Endothelial cell of umbilical vein (primary cell): Measurements from ENCODE around the gene FBXO40. TPM values are rescaled to one million over a fixed set of nuclear protein-coding genes. Genes with fewer than 3 reads are reported as not detected.

Experiments
- BruUV-seq: library from RNA; stranded (reverse); fragments of 400-500 nt; replicated peaks from 2 replicates; lab custom pipeline; 2021; lab: Mats Ljungman, UMichigan
- CTCF ChIA-PET: fragments of 300-600, 350-600 bp; sonication (Branson Sonifier 250); formaldehyde crosslinking; loops from one replicate; lab custom pipeline; 2021; ENCODE audit warnings: antibody characterized with exemption, inconsistent platforms; lab: Charles Lee
- POLR2A ChIA-PET: fragments of 300-600, 350-600 bp; sonication (Branson Sonifier 250); formaldehyde crosslinking; loops from one replicate; lab custom pipeline; 2021; ENCODE audit warnings: antibody characterized with exemption, inconsistent platforms; lab: Charles Lee
- DNase-seq: peaks from one replicate; pipeline ENCODE4 v3.0.0-alpha.2; 2011; ENCODE audit warnings: low read depth, low spot score
- FAIRE-seq: peaks from 2 replicates; lab custom pipeline; 2011; peaks lifted over from hg19 to GRCh38; lab: Jason Lieb, UNC
- H2AFZ ChIP-seq: 2 replicates; pipeline ENCODE4 v1.6.0; 2012; ENCODE audit warnings: low read depth, low read length, control low read depth, inconsistent platforms
- H3K27ac ChIP-seq: 2 replicates; pipeline ENCODE4 v1.5.1; 2011; ENCODE audit warnings: low read depth, mild to moderate bottlenecking, control low read depth, low read length, moderate library complexity; ENCODE audit not compliant: insufficient read depth
- H3K27me3 ChIP-seq, 2 experiments: 2 replicates each; pipeline versions ENCODE4 v1.6.0 to v1.6.1; 2011; ENCODE audit warnings: low read length in 2 of 2, mixed read lengths in 1 of 2; ENCODE audit not compliant: control insufficient read depth in 2 of 2, insufficient read depth in 2 of 2
- H3K36me3 ChIP-seq, 2 experiments: 2 replicates in 1 of 2; 3 replicates in 1 of 2; pipeline ENCODE4 v1.5.1; 2011; ENCODE audit warnings: low read length in 2 of 2, mild to moderate bottlenecking in 1 of 2, moderate library complexity in 1 of 2; ENCODE audit not compliant: control insufficient read depth in 2 of 2, insufficient read depth in 2 of 2; ENCODE audit errors: extremely low read depth in 1 of 2
- H3K4me1 ChIP-seq: 3 replicates; pipeline ENCODE4 v1.5.1; 2011; ENCODE audit warnings: mild to moderate bottlenecking, low read length; ENCODE audit not compliant: control insufficient read depth, insufficient read depth; ENCODE audit errors: extremely low read depth
- H3K4me2 ChIP-seq: 2 replicates; pipeline ENCODE4 v1.6.1; 2011; ENCODE audit warnings: low read length, control low read depth, mixed read lengths; ENCODE audit not compliant: insufficient read depth
- H3K4me3 ChIP-seq, 3 experiments: fragments of 200-600 bp in 1 of 3; sonication (generic), shearing (Covaris generic) in 1 of 3; replicated peaks in 1 of 3; 2 replicates each; pipeline ENCODE4 v1.5.1; 2011 to 2016; ENCODE audit warnings: control low read depth in 3 of 3, low read length in 3 of 3, mild to moderate bottlenecking in 2 of 3, inconsistent platforms in 1 of 3, low read depth in 1 of 3, moderate library complexity in 1 of 3; ENCODE audit not compliant: insufficient read depth in 1 of 3
- H3K79me2 ChIP-seq: 2 replicates; pipeline ENCODE4 v1.6.0; 2012; ENCODE audit warnings: low read length, inconsistent platforms; ENCODE audit not compliant: control insufficient read depth, insufficient read depth
- H3K9ac ChIP-seq: replicated peaks from 2 replicates; pipeline ENCODE3; 2011; ENCODE audit warnings: low read length, control low read depth; ENCODE audit not compliant: insufficient read depth; ENCODE audit errors: extremely low read depth
- H3K9me1 ChIP-seq: replicated peaks from 3 replicates; pipeline ENCODE4 v1.6.0; 2011; ENCODE audit warnings: mild to moderate bottlenecking, low read length; ENCODE audit not compliant: control insufficient read depth, insufficient read depth; ENCODE audit errors: extremely low read depth
- H3K9me3 ChIP-seq: replicated peaks from 2 replicates; pipeline ENCODE4 v1.5.1; 2012; ENCODE audit warnings: low read length, inconsistent platforms; ENCODE audit not compliant: control insufficient read depth, insufficient read depth
- H4K20me1 ChIP-seq: replicated peaks from 2 replicates; pipeline ENCODE3; 2011; ENCODE audit warnings: mild to moderate bottlenecking, low read length; ENCODE audit not compliant: control insufficient read depth, insufficient read depth; ENCODE audit errors: extremely low read depth
- EZH2 ChIP-seq: IDR thresholded peaks from 2 replicates; pipeline ENCODE4 v1.6.1; 2012; ENCODE audit warnings: borderline replicate concordance, low read depth, mild to moderate bottlenecking, moderate library complexity, low read length, inconsistent platforms; ENCODE audit not compliant: severe bottlenecking
- FOS ChIP-seq: IDR thresholded peaks from 2 replicates; pipeline ENCODE4 v1.6.1; 2011; ENCODE audit warnings: mild to moderate bottlenecking, low read length, moderate library complexity, borderline replicate concordance; ENCODE audit not compliant: insufficient read depth
- GATA2 ChIP-seq: IDR thresholded peaks from 2 replicates; pipeline ENCODE4 v1.7.0; 2011; ENCODE audit warnings: low read depth, mild to moderate bottlenecking, moderate library complexity, mixed read lengths, low read length; ENCODE audit not compliant: insufficient read length, insufficient read depth
- JUN ChIP-seq: IDR thresholded peaks from 2 replicates; pipeline ENCODE4 v1.6.1; 2011; ENCODE audit warnings: borderline replicate concordance, low read depth; ENCODE audit not compliant: insufficient read length, insufficient read depth
- MYC ChIP-seq: IDR thresholded peaks from one replicate; pipeline ENCODE4 v1.6.1; 2011; ENCODE audit warnings: mild to moderate bottlenecking, low read depth, low read length
- POLR2A ChIP-seq: IDR thresholded peaks from 2 replicates; pipeline ENCODE4 v1.6.1; 2012; ENCODE audit warnings: low read depth, mild to moderate bottlenecking, control low read depth, low read length
- POLR2AphosphoS5 ChIP-seq: IDR thresholded peaks from 2 replicates; pipeline ENCODE4 v1.6.1; 2012; ENCODE audit warnings: low read depth, mild to moderate bottlenecking, control low read depth, low read length, moderate library complexity; ENCODE audit not compliant: insufficient read depth
- dilution Hi-C: fragments of 300-500 bp; cut with MboI; formaldehyde crosslinking; loops from one replicate; pipeline ENCODE4 v1.15.0; 2019; ENCODE audit warnings: low sequenced_read_pairs; ENCODE audit not compliant: extremely low pct_ligation_motif_present
- intact Hi-C: fragments of 100-400 bp; cut with micrococcal nuclease; formaldehyde crosslinking; loops from one replicate; pipeline ENCODE4 v1.10.0; 2022
- polyA plus RNA-seq, 4 experiments: library from polyadenylated mRNA; depleted of rRNA in 3 of 4; stranded (reverse) in 3 of 4; unstranded in 1 of 4; fragments of >200 nt; gene quantifications; 2 replicates each; pipeline versions ENCODE4 v1.2.1 to v1.2.3, GENCODE V29; 2011 to 2012; ENCODE audit warnings: missing spikeins in 1 of 4
- total RNA-seq: library from RNA; stranded (reverse); gene quantifications from 2 replicates; pipeline ENCODE4 v1.2.3, GENCODE V29; 2021
- TF ChIP-seq, protein P1 (sequence below), 2 donors: IDR thresholded peaks; 1 replicate in 1 of 2; 2 replicates in 1 of 2; pipeline ENCODE4 v1.5.1; 2011; ENCODE audit warnings: low read length in 2 of 2, mild to moderate bottlenecking in 2 of 2, moderate library complexity in 2 of 2, control low read depth in 1 of 2, inconsistent platforms in 1 of 2, low read depth in 1 of 2; ENCODE audit not compliant: insufficient read depth in 1 of 2; ENCODE audit errors: extremely low read depth in 1 of 2
- TF ChIP-seq, protein P2 (sequence below): IDR thresholded peaks from 2 replicates; pipeline ENCODE4 v1.6.1; 2011; ENCODE audit not compliant: insufficient read depth, insufficient read length

The FBXO40 gene
- total and polyA plus RNA-seq, 2 donors (not counting 3 experiments of a cell fraction or from before 2014, with no cell fraction given), result not detected

DNA sequence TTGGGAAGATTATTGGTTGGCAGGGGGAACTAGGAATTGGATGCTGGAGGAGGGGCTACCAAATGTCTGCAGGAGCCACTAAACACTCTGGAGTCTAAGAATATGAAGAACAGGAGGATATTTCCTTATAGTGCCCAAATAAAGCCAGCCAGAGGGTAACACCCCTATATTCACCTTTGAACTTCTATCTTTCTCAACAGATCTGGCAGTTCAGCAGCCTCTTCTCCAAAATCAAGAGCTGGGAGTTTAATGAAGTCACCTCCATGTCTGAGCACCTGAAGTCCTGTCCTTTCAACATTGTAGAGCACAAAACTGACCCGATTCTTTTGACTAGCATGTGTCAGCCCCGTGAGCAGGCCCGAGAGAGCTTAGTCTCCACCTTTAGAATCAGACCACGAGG, 33.3 kb downstream of the FBXO40 start:
- intact Hi-C loops (no loop called here), dilution Hi-C loops (no loop called here)
- no TSS peak for BruUV-seq
- H2AFZ ChIP-seq, result no peak overlapping the region
- H3K27ac ChIP-seq, result no peak overlapping the region
- H3K79me2 ChIP-seq, result no peaks in the 10 kb centered on the region
- no peak overlapping the region for H3K9ac ChIP-seq
- no peaks in the 10 kb centered on the region for H3K9me1 ChIP-seq
- POLR2A ChIA-PET, result no interaction called here
- TF ChIP-seq, protein P1, sequence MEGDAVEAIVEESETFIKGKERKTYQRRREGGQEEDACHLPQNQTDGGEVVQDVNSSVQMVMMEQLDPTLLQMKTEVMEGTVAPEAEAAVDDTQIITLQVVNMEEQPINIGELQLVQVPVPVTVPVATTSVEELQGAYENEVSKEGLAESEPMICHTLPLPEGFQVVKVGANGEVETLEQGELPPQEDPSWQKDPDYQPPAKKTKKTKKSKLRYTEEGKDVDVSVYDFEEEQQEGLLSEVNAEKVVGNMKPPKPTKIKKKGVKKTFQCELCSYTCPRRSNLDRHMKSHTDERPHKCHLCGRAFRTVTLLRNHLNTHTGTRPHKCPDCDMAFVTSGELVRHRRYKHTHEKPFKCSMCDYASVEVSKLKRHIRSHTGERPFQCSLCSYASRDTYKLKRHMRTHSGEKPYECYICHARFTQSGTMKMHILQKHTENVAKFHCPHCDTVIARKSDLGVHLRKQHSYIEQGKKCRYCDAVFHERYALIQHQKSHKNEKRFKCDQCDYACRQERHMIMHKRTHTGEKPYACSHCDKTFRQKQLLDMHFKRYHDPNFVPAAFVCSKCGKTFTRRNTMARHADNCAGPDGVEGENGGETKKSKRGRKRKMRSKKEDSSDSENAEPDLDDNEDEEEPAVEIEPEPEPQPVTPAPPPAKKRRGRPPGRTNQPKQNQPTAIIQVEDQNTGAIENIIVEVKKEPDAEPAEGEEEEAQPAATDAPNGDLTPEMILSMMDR (IDR thresholded peaks at IDR 0.05; ENCODE audit: extremely low read depth in 1 of 2, insufficient read depth in 1 of 2, low read depth in 1 of 2, low read length in 2 of 2), result no peak
- TF ChIP-seq POLR2AphosphoS5 (no peak), EZH2 (no peak), POLR2A (no peak), JUN (no peak), GATA2 (no peak), MYC (no peak), FOS (no peak)
- TF ChIP-seq, protein P2, sequence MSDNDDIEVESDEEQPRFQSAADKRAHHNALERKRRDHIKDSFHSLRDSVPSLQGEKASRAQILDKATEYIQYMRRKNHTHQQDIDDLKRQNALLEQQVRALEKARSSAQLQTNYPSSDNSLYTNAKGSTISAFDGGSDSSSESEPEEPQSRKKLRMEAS, result no peak
- DNase-seq, result no peak
- H4K20me1 ChIP-seq, result no peaks in the 10 kb centered on the region
- no peaks in the 10 kb centered on the region for H3K27me3 ChIP-seq
- no peak overlapping the region for H3K4me2 ChIP-seq
- CTCF ChIA-PET, result no interaction called here
- H3K4me3 ChIP-seq, result no peak overlapping the region
- no peak for FAIRE-seq
- no peaks in the 10 kb centered on the region for H3K4me1 ChIP-seq
- H3K9me3 ChIP-seq, result no peaks in the 10 kb centered on the region
- peaks cover 0 to 2% of the 10 kb centered on the region in 2 experiments for H3K36me3 ChIP-seq
